Spinal cord (tissue), 10 donors: ENCODE results near the gene RTP5. TPM values are rescaled to one million over a fixed set of nuclear protein-coding genes. Genes with fewer than 3 reads are reported as not detected.

Source experiments
- DNase-seq, 6 donors: peaks; one replicate each; pipeline versions ENCODE4 v3.0.0 to v3.0.0-alpha.2; 2013 to 2015; ENCODE audit warnings: low spot score in 6 of 6, low read depth in 4 of 6
- H3K27ac ChIP-seq: one replicate; pipeline ENCODE4 v1.5.1; 2013; ENCODE audit warnings: low read depth, low read length, control low read depth
- H3K27me3 ChIP-seq: one replicate; pipeline ENCODE4 v1.6.1; 2013; ENCODE audit warnings: low read length; ENCODE audit not compliant: control insufficient read depth, insufficient read depth
- H3K36me3 ChIP-seq: one replicate; pipeline ENCODE4 v1.6.1; 2013; ENCODE audit warnings: low read length; ENCODE audit not compliant: control insufficient read depth, insufficient read depth
- H3K4me1 ChIP-seq: one replicate; pipeline ENCODE4 v1.6.1; 2013; ENCODE audit warnings: low read length; ENCODE audit not compliant: control insufficient read depth, insufficient read depth
- H3K4me3 ChIP-seq: one replicate; pipeline ENCODE4 v1.5.1; 2013; ENCODE audit warnings: low read depth, low read length, control low read depth
- H3K9me3 ChIP-seq: one replicate; pipeline ENCODE4 v1.6.1; 2013; ENCODE audit warnings: low read length; ENCODE audit not compliant: control insufficient read depth, insufficient read depth
- WGBS: methylation state at CpG from one replicate; pipeline ENCODE4 v1.1.5; 2013; ENCODE audit warnings: missing lambda C conversion rate; ENCODE audit not compliant: insufficient coverage; 5-methylcytosine and 5-hydroxymethylcytosine counted together
- polyA plus RNA-seq, 2 donors: library from polyadenylated mRNA; unstranded; fragments of 120-200 nt; gene quantifications; one replicate each; pipeline ENCODE4 v1.2.1, GENCODE V29; 2013; ENCODE audit not compliant: insufficient read length in 2 of 2
- total RNA-seq, 2 donors: library from RNA; depleted of rRNA in 1 of 2; stranded (reverse); fragments of 120-200 nt in 1 of 2; fragments of >200 nt in 1 of 2; gene quantifications; one replicate each; pipeline versions ENCODE4 v1.2.3 to v1.2.4, GENCODE V29; 2013 to 2014
- donor health status: healthy.

RTP5 gene
- total and polyA plus RNA-seq, 4 donors, result 1.9 to 30.2 (median 16.6) TPM

GRCh38 chr2:241843321-241844065, 26.0 kb upstream of the RTP5 start:
- H3K27ac ChIP-seq, result peak overlapping the region; percentile 57
- no peaks in the 10 kb centered on the region for H3K9me3 ChIP-seq
- H3K36me3 ChIP-seq, result no peaks in the 10 kb centered on the region
- H3K27me3 ChIP-seq, result peaks cover 8% of the 10 kb centered on the region
- 63% methylated on average over 35 of the region's 52 CpGs for WGBS
- DNase-seq, result no peak
- H3K4me1 ChIP-seq, result peaks cover 28% of the 10 kb centered on the region
- H3K4me3 ChIP-seq, result no peak overlapping the region

DNA sequence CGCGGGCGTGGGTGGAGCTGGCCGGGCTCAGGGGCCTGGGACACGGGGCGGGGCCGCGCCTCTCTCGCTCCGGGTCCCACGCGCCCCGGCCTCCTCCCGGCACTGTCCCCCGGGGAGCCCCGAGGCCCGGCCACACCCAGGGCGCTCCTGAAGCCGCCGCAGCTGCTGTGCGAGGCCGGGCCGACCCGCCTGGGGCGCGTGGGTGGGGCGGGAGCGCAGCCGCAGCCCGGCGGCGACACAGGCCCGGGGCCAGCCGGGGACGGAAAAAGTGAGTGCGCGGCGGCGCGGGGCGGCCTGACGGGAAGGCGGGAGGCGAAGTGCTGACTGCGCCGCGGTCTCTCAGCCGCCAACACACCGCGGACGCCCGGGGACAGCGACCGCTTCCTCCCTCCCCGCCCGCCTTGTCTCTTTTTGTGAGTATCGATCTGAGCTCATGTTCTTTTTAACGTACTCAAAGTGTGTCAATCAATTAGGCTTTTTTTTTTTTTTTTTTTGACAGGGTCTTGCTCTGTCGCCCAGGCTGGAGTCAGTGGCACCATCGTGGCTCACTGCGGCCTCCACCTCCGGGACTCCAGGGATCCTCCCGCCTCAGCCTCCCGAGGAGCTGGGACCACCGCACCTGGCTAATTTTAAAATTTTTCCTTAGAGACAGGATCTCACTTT, 25.3 kb upstream of the RTP5 start:
- 6% methylated on average over 65 of the region's 65 CpGs for WGBS
- H3K36me3 ChIP-seq, result no peaks in the 10 kb centered on the region
- H3K27me3 ChIP-seq, result peaks cover 8% of the 10 kb centered on the region
- no peaks in the 10 kb centered on the region for H3K9me3 ChIP-seq
- DNase-seq, result peak in 2 of 6 donors; percentile 62 to 77
- H3K4me3 ChIP-seq, result peak overlapping the region; percentile 24
- H3K4me1 ChIP-seq, result peaks cover 28% of the 10 kb centered on the region
- no peak overlapping the region for H3K27ac ChIP-seq

GRCh38 chr2:241844831-241845578, 24.5 kb upstream of the RTP5 start:
- 71% methylated on average over 28 of the region's 37 CpGs for WGBS
- Histone ChIP-seq H3K27me3 (peaks cover 8% of the 10 kb centered on the region), H3K4me3 (no peak overlapping the region), H3K9me3 (no peaks in the 10 kb centered on the region), H3K4me1 (peaks cover 28% of the 10 kb centered on the region), H3K36me3 (no peaks in the 10 kb centered on the region), H3K27ac (no peak overlapping the region)
- no peak for DNase-seq

- H3K36me3 ChIP-seq, result peaks cover 6% of the 10 kb centered on the region
- WGBS, result 80% methylated on average over 20 of the region's 22 CpGs
- DNase-seq, result no peak
- no peaks in the 10 kb centered on the region for H3K9me3 ChIP-seq
- no peak overlapping the region for H3K27ac ChIP-seq
- H3K4me1 ChIP-seq, result peaks cover 28% of the 10 kb centered on the region
- H3K4me3 ChIP-seq, result no peak overlapping the region
- peaks cover 8% of the 10 kb centered on the region for H3K27me3 ChIP-seq
Measured at GRCh38 chr2:241846406-241846805, 23.1 kb upstream of the RTP5 start.

- peaks cover 8% of the 10 kb centered on the region for H3K27me3 ChIP-seq
- peaks cover 13% of the 10 kb centered on the region for H3K36me3 ChIP-seq
- H3K4me1 ChIP-seq, result peaks cover 23% of the 10 kb centered on the region
- WGBS, result 85% methylated on average over 36 of the region's 39 CpGs
- no peak overlapping the region for H3K4me3 ChIP-seq
- DNase-seq, result no peak
- no peak overlapping the region for H3K27ac ChIP-seq
- no peaks in the 10 kb centered on the region for H3K9me3 ChIP-seq
Measured at GRCh38 chr2:241848761-241849615, 20.5 kb upstream of the RTP5 start.

GRCh38 chr2:241849616-241850543, 19.6 kb upstream of the RTP5 start:
- Histone ChIP-seq H3K4me1 (peaks cover 24% of the 10 kb centered on the region), H3K9me3 (no peaks in the 10 kb centered on the region), H3K27ac (no peak overlapping the region), H3K27me3 (peaks cover 6% of the 10 kb centered on the region), H3K36me3 (peaks cover 16% of the 10 kb centered on the region), H3K4me3 (no peak overlapping the region)
- 83% methylated on average over 10 of the region's 16 CpGs for WGBS
- no peak for DNase-seq

DNA sequence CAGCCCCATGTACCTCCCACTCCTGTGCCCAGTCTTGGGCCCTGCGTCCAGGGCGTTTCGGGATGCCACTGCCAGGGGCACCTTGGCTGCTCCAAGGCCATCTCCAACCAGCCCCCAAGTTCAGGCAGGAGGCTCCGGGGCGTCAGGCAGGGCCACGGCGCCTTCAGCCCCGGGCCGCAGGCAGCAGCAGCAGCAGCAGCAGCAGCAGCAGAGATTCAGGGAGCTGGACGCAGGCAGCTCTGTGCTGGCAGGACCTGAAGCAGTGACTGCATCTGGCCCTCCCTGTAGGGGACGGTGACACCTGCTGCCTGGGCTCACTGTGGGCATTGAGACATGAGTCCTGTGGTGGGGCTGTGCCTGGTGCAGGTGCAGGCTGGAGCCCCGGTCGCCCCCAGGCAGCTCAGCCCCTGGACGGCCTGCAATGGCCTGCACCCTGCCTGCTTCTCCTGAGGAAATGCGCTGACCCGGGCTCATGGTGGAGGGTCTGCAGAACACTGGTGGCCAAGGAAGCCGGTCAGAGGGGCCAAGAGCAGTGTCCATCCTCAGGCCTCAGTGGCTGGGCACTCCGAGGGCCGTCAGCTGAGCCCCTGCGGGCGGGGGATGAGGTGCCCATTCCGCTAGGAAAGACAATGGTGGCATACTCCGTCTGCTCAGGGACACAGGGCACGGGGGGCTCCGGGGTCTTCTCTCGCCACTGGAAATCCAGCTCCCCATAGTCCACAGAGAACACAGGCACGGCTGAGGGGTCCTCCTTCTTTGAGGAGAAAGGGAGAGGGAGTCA, 18.8 kb upstream of the RTP5 start:
- no peaks in the 10 kb centered on the region for H3K9me3 ChIP-seq
- H3K4me3 ChIP-seq, result no peak overlapping the region
- DNase-seq, result no peak
- H3K36me3 ChIP-seq, result peaks cover 16% of the 10 kb centered on the region
- H3K27ac ChIP-seq, result no peak overlapping the region
- H3K27me3 ChIP-seq, result no peaks in the 10 kb centered on the region
- 86% methylated on average over 25 of the region's 27 CpGs for WGBS
- peaks cover 26% of the 10 kb centered on the region for H3K4me1 ChIP-seq
